Endodermal cell (in vitro differentiated cells): Measurements from ENCODE around the gene TOGARAM1. TPM values are rescaled to one million over a fixed set of nuclear protein-coding genes. Genes with fewer than 3 reads are reported as not detected.

Experiments used
- DNase-seq: peaks from one replicate; pipeline ENCODE4 v3.0.0-alpha.2; 2017
- H3K27ac ChIP-seq: 2 replicates; pipeline ENCODE4 v1.5.1; 2013; ENCODE audit warnings: mild to moderate bottlenecking, low read depth, low read length, moderate library complexity
- H3K27me3 ChIP-seq: 2 replicates; pipeline ENCODE4 v1.6.1; 2013; ENCODE audit warnings: mild to moderate bottlenecking, low read length, moderate library complexity; ENCODE audit not compliant: insufficient read depth, control insufficient read depth, poor library complexity, severe bottlenecking
- H3K36me3 ChIP-seq: 2 replicates; pipeline ENCODE4 v1.7.0; 2013; ENCODE audit warnings: mild to moderate bottlenecking, low read length, moderate library complexity; ENCODE audit not compliant: control insufficient read depth, insufficient read depth
- H3K4me1 ChIP-seq: one replicate; pipeline ENCODE4 v1.7.0; 2013; ENCODE audit warnings: low read length; ENCODE audit not compliant: control insufficient read depth, insufficient read depth
- H3K4me3 ChIP-seq: 2 replicates; pipeline ENCODE4 v1.5.1; 2013; ENCODE audit warnings: mild to moderate bottlenecking, low read length, moderate library complexity
- H3K9ac ChIP-seq: 2 replicates; pipeline ENCODE4 v1.6.1; 2013; ENCODE audit warnings: mild to moderate bottlenecking, low read length, moderate library complexity; ENCODE audit not compliant: poor library complexity, severe bottlenecking; ENCODE audit errors: extremely low read depth
- H3K9me3 ChIP-seq: 2 replicates; pipeline ENCODE4 v1.6.1; 2013; ENCODE audit warnings: mild to moderate bottlenecking, low read length, moderate library complexity; ENCODE audit not compliant: control insufficient read depth
- H3K27ac Mint-ChIP-seq: 2 replicates; pipeline ENCODE4 v1.8.0; 2020; ENCODE audit warnings: mixed read lengths
- H3K27me3 Mint-ChIP-seq: 2 replicates; pipeline ENCODE4 v1.8.0; 2021; ENCODE audit warnings: mild to moderate bottlenecking, mixed read lengths; ENCODE audit not compliant: insufficient read depth
- H3K36me3 Mint-ChIP-seq: 2 replicates; pipeline ENCODE4 v1.8.0; 2020; ENCODE audit warnings: low read depth, mixed read lengths
- H3K4me1 Mint-ChIP-seq: 2 replicates; pipeline ENCODE4 v1.8.0; 2020; ENCODE audit warnings: mixed read lengths
- H3K4me3 Mint-ChIP-seq: 2 replicates; pipeline ENCODE4 v1.8.0; 2020; ENCODE audit warnings: mild to moderate bottlenecking, moderate library complexity, mixed read lengths
- H3K9me3 Mint-ChIP-seq: 2 replicates; pipeline ENCODE4 v1.8.0; 2020; ENCODE audit warnings: mild to moderate bottlenecking, mixed read lengths
- CTCF ChIP-seq: fragments of 200-600 bp; sonication (generic); conservative IDR thresholded peaks from 2 replicates; pipeline ENCODE4 v1.5.0; 2021; ENCODE audit warnings: antibody characterized with exemption, mild to moderate bottlenecking
- WGBS, 2 experiments: methylation state at CpG; one replicate each; pipeline versions ENCODE4 v1.1.5 to v1.1.7; 2013; ENCODE audit warnings: missing lambda C conversion rate in 2 of 2, mixed read lengths in 1 of 2; ENCODE audit not compliant: insufficient coverage in 1 of 2, insufficient read length in 1 of 2; 5-methylcytosine and 5-hydroxymethylcytosine counted together
- total RNA-seq, 2 donors: library from RNA; stranded (reverse); fragmentation: NEBNext Ultra II Directional in 1 of 2; extraction: Animal tissue kit (Norgen Biotek cat#: 25700) in 1 of 2; gene quantifications; 2 replicates in 1 of 2; 3 replicates in 1 of 2; pipeline ENCODE4 v1.2.1, GENCODE V29; 2021

TOGARAM1 gene
- total RNA-seq, 2 donors from 2014 or later = 12.3 to 13.7 TPM

GRCh38 chr14:45114327-45114726 is 152.3 kb downstream of the TOGARAM1 start:
- Histone ChIP-seq H3K9ac (no peak overlapping the region), H3K27ac (no peak overlapping the region), H3K4me1 (no peaks in the 10 kb centered on the region), H3K9me3 (no peaks in the 10 kb centered on the region), H3K27me3 (no peaks in the 10 kb centered on the region), H3K36me3 (peaks cover 100% of the 10 kb centered on the region), H3K4me3 (no peak overlapping the region)
- Mint-ChIP-seq H3K4me1 (no peaks in the 10 kb centered on the region), H3K27me3 (no peaks in the 10 kb centered on the region), H3K36me3 (peaks cover 78% of the 10 kb centered on the region), H3K9me3 (no peaks in the 10 kb centered on the region), H3K4me3 (no peak overlapping the region), H3K27ac (no peak overlapping the region)
- TF ChIP-seq CTCF = no peak
- 90% methylated on average over 1 of the region's 3 CpGs; no CpG with 5 or more reads in 1 of the 2 experiments for WGBS, 2 experiments
- DNase-seq = no peak

GRCh38 chr14:45118594-45118993 is 156.6 kb downstream of the TOGARAM1 start:
- Mint-ChIP-seq H3K9me3 (no peaks in the 10 kb centered on the region), H3K4me3 (no peak overlapping the region), H3K36me3 (peaks cover 80% of the 10 kb centered on the region), H3K27ac (no peak overlapping the region), H3K4me1 (no peaks in the 10 kb centered on the region), H3K27me3 (no peaks in the 10 kb centered on the region)
- Histone ChIP-seq H3K36me3 (peaks cover 95% of the 10 kb centered on the region), H3K27ac (no peak overlapping the region), H3K9ac (no peak overlapping the region), H3K27me3 (no peaks in the 10 kb centered on the region), H3K4me3 (no peak overlapping the region), H3K4me1 (no peaks in the 10 kb centered on the region), H3K9me3 (no peaks in the 10 kb centered on the region)
- WGBS, 2 experiments = 92 to 96% methylated on average over 4 to 6 of the region's 6 CpGs
- DNase-seq = no peak
- no peak for TF ChIP-seq CTCF

- Histone ChIP-seq H3K27me3 (no peaks in the 10 kb centered on the region), H3K36me3 (peaks cover 93% of the 10 kb centered on the region), H3K4me1 (no peaks in the 10 kb centered on the region), H3K4me3 (no peak overlapping the region), H3K9me3 (no peaks in the 10 kb centered on the region), H3K27ac (no peak overlapping the region), H3K9ac (no peak overlapping the region)
- Mint-ChIP-seq H3K27ac (no peak overlapping the region), H3K4me3 (no peak overlapping the region), H3K4me1 (no peaks in the 10 kb centered on the region), H3K27me3 (no peaks in the 10 kb centered on the region), H3K36me3 (peaks cover 84% of the 10 kb centered on the region), H3K9me3 (no peaks in the 10 kb centered on the region)
- DNase-seq = no peak
- TF ChIP-seq CTCF = no peak
- WGBS, 2 experiments = no CpG with 5 or more reads among the region's 1 CpG
Measured at GRCh38 chr14:45120096-45120495, 158.1 kb downstream of the TOGARAM1 start.
